Measurements from ENCODE around the gene MLLT10. TPM values are rescaled to one million over a fixed set of nuclear protein-coding genes. Genes with fewer than 3 reads are reported as not detected.

MLLT10 gene
- total and polyA plus RNA-seq, 9 of the 15 experiments (the other 6 are each of a cell fraction or from before 2014, with no cell fraction given): 18.8 to 81.4 (median 64.2) TPM

DNA sequence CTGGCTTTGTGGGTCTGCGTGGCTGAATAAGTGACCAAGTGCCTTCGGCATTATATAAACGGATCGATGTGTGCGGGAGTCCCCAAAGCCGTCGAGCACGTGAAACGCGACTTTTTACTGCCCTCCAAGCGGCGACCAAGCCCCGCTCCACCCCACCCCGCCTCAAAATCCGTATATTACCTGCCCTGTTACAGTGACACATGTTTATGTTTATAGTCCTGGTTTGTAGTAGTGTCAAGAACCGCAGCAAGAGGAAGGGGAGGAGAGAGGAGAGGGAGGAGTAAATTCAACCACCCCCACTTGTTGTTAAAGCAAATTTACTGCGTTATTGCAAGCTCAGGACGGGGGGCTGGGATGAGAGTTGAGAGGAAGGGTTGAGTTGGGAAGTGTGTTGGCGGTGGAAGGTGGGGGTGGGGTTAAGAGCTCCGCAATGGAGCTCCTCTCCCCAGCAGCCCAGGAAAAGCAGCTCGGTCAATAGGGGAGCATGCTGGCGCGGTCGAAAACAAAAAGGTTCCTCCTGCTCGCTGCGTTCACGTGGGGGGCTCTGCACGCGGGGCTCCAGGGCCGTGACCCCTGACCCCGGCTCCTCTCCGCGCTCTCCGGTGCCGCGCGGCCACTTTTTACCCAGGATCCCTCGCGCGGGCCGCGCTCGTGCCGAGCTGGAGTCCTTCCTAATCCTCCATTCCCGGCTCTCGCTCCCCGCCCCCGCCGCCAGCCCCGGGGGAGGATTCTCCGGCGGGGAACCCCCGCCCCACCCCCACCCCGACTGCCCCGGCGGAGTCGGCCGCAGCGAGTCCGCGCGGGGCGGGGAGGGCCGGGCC, 8.5 kb upstream of the MLLT10 start, which contains the start of gene SKIDA1 (continued):
- TF ChIP-seq, protein P1, sequence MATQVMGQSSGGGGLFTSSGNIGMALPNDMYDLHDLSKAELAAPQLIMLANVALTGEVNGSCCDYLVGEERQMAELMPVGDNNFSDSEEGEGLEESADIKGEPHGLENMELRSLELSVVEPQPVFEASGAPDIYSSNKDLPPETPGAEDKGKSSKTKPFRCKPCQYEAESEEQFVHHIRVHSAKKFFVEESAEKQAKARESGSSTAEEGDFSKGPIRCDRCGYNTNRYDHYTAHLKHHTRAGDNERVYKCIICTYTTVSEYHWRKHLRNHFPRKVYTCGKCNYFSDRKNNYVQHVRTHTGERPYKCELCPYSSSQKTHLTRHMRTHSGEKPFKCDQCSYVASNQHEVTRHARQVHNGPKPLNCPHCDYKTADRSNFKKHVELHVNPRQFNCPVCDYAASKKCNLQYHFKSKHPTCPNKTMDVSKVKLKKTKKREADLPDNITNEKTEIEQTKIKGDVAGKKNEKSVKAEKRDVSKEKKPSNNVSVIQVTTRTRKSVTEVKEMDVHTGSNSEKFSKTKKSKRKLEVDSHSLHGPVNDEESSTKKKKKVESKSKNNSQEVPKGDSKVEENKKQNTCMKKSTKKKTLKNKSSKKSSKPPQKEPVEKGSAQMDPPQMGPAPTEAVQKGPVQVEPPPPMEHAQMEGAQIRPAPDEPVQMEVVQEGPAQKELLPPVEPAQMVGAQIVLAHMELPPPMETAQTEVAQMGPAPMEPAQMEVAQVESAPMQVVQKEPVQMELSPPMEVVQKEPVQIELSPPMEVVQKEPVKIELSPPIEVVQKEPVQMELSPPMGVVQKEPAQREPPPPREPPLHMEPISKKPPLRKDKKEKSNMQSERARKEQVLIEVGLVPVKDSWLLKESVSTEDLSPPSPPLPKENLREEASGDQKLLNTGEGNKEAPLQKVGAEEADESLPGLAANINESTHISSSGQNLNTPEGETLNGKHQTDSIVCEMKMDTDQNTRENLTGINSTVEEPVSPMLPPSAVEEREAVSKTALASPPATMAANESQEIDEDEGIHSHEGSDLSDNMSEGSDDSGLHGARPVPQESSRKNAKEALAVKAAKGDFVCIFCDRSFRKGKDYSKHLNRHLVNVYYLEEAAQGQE (IDR thresholded peaks at IDR 0.05; ENCODE audit: borderline replicate concordance): peak; percentile 2; the same call in 1 of the 2 replicates
- TF ChIP-seq, protein P1 (CRISPR knock-in tag; IDR thresholded peaks at IDR 0.05; ENCODE audit: low read depth): no peak
- TF ChIP-seq ZNF717 (CRISPR knock-in tag; IDR thresholded peaks at IDR 0.05) (no peak), ZNF175 (CRISPR knock-in tag; IDR thresholded peaks at IDR 0.05; ENCODE audit: low read depth) (peak; percentile 26; the same call in 1 of the 2 replicates), ZNF311 (CRISPR knock-in tag; IDR thresholded peaks at IDR 0.05) (no peak), ZC3H8 (IDR thresholded peaks at IDR 0.05) (no peak), GABPB1 (CRISPR knock-in tag; IDR thresholded peaks at IDR 0.05) (peak; percentile 34; the same call in 1 of the 2 replicates), SRSF3 (IDR thresholded peaks at IDR 0.05; ENCODE audit: insufficient read depth, low read length) (no peak), MYBL2 (IDR thresholded peaks at IDR 0.05; ENCODE audit: low read depth) (no peak), MYBL2 (CRISPR knock-in tag; IDR thresholded peaks at IDR 0.05; ENCODE audit: borderline replicate concordance) (no peak), MAZ (CRISPR knock-in tag; conservative IDR thresholded peaks at IDR 0.05 in 1 of 2, IDR thresholded peaks at IDR 0.05 in 1 of 2) (peak; percentile 46 to 83; a peak in 3 of 4 replicates)
- TF ChIP-seq, protein P2, sequence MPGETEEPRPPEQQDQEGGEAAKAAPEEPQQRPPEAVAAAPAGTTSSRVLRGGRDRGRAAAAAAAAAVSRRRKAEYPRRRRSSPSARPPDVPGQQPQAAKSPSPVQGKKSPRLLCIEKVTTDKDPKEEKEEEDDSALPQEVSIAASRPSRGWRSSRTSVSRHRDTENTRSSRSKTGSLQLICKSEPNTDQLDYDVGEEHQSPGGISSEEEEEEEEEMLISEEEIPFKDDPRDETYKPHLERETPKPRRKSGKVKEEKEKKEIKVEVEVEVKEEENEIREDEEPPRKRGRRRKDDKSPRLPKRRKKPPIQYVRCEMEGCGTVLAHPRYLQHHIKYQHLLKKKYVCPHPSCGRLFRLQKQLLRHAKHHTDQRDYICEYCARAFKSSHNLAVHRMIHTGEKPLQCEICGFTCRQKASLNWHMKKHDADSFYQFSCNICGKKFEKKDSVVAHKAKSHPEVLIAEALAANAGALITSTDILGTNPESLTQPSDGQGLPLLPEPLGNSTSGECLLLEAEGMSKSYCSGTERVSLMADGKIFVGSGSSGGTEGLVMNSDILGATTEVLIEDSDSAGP (CRISPR knock-in tag; IDR thresholded peaks at IDR 0.05): no peak
- TF ChIP-seq, protein P3, sequence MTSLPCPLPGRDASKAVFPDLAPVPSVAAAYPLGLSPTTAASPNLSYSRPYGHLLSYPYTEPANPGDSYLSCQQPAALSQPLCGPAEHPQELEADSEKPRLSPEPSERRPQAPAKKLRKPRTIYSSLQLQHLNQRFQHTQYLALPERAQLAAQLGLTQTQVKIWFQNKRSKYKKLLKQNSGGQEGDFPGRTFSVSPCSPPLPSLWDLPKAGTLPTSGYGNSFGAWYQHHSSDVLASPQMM (CRISPR knock-in tag; IDR thresholded peaks at IDR 0.05): no peak
- TF ChIP-seq, protein P4, sequence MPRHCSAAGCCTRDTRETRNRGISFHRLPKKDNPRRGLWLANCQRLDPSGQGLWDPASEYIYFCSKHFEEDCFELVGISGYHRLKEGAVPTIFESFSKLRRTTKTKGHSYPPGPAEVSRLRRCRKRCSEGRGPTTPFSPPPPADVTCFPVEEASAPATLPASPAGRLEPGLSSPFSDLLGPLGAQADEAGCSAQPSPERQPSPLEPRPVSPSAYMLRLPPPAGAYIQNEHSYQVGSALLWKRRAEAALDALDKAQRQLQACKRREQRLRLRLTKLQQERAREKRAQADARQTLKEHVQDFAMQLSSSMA (CRISPR knock-in tag; IDR thresholded peaks at IDR 0.05): no peak
- TF ChIP-seq, protein P5, sequence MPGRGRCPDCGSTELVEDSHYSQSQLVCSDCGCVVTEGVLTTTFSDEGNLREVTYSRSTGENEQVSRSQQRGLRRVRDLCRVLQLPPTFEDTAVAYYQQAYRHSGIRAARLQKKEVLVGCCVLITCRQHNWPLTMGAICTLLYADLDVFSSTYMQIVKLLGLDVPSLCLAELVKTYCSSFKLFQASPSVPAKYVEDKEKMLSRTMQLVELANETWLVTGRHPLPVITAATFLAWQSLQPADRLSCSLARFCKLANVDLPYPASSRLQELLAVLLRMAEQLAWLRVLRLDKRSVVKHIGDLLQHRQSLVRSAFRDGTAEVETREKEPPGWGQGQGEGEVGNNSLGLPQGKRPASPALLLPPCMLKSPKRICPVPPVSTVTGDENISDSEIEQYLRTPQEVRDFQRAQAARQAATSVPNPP (IDR thresholded peaks at IDR 0.05; ENCODE audit: borderline replicate concordance, insufficient read depth, insufficient read length): no peak
